RWPE1 (cell line): ENCODE measurements around the gene TBXT.

ENCODE experiments used
- CTCF ChIA-PET: fragments of 350-600 bp; sonication (Branson Sonifier 250); formaldehyde crosslinking; extraction: SDS; loops from one replicate; lab custom pipeline; 2021; lab: Yijun Ruan, JAX
- POLR2A ChIA-PET: fragments of 400-600 bp; formaldehyde crosslinking; extraction: SDS; loops from one replicate; lab custom pipeline; 2020; ENCODE audit warnings: antibody characterized with exemption; ENCODE audit not compliant: low non-redundant PET; lab: Yijun Ruan, JAX
- DNase-seq: peaks from one replicate; pipeline ENCODE4 v3.0.0; 2012; ENCODE audit warnings: low spot score
- H3K27ac ChIP-seq: fragments of 450-650 bp; 2 replicates; pipeline ENCODE4 v1.5.1; 2017
- CTCF ChIP-seq: fragments of 450-650 bp; conservative IDR thresholded peaks from 2 replicates; pipeline ENCODE4 v1.5.1; 2017; ENCODE audit warnings: low read depth, mild to moderate bottlenecking

Gene TBXT

GRCh38 chr6:166166314-166167257, 1.1 kb downstream of the TBXT start:
- POLR2A ChIA-PET: no interaction called here
- no peak for TF ChIP-seq CTCF
- CTCF ChIA-PET: interaction anchor here (0.5 kb wide), 1 partner anchor 392 kb away, joined by 3 read pairs; no protein-coding TSS in a partner anchor
- no peak overlapping the region for H3K27ac ChIP-seq
- no peak for DNase-seq

GRCh38 chr6:166165558-166166313, 1.9 kb downstream of the TBXT start:
- ChIA-PET CTCF (no interaction called here), POLR2A (no interaction called here)
- no peak for DNase-seq
- no peak for TF ChIP-seq CTCF
- H3K27ac ChIP-seq: no peak overlapping the region

GRCh38 chr6:166162599-166163342, 4.9 kb downstream of the TBXT start:
- DNase-seq: no peak
- POLR2A ChIA-PET: no interaction called here
- TF ChIP-seq CTCF: no peak
- CTCF ChIA-PET: no interaction called here
- H3K27ac ChIP-seq: no peak overlapping the region

- CTCF ChIA-PET: no interaction called here
- POLR2A ChIA-PET: no interaction called here
- DNase-seq: no peak
- TF ChIP-seq CTCF: no peak
- H3K27ac ChIP-seq: no peak overlapping the region
Observed at GRCh38 chr6:166157930-166158617, 9.6 kb downstream of the TBXT start.

- no peak overlapping the region for H3K27ac ChIP-seq
- ChIA-PET POLR2A (no interaction called here), CTCF (interaction anchor here (0.6 to 0.7 kb wide), 3 partner anchors 80 to 1996 kb away, joined by 3 to 4 read pairs (median 3); no protein-coding TSS in a partner anchor)
- no peak for TF ChIP-seq CTCF
- DNase-seq: no peak
Observed at GRCh38 chr6:166156942-166157341, 10.7 kb downstream of the TBXT start.
